ENCODE measurements around the gene NDUFV1. TPM values are rescaled to one million over a fixed set of nuclear protein-coding genes. Genes with fewer than 3 reads are reported as not detected.
A peak's percentile ranks its signal among the peaks of the same experiment; 100 is the strongest.

NDUFV1 gene
- total and polyA plus RNA-seq, 9 of the 15 experiments (the other 6 are each of a cell fraction or from before 2014, with no cell fraction given): 10.8 to 423 (median 209) TPM

DNA sequence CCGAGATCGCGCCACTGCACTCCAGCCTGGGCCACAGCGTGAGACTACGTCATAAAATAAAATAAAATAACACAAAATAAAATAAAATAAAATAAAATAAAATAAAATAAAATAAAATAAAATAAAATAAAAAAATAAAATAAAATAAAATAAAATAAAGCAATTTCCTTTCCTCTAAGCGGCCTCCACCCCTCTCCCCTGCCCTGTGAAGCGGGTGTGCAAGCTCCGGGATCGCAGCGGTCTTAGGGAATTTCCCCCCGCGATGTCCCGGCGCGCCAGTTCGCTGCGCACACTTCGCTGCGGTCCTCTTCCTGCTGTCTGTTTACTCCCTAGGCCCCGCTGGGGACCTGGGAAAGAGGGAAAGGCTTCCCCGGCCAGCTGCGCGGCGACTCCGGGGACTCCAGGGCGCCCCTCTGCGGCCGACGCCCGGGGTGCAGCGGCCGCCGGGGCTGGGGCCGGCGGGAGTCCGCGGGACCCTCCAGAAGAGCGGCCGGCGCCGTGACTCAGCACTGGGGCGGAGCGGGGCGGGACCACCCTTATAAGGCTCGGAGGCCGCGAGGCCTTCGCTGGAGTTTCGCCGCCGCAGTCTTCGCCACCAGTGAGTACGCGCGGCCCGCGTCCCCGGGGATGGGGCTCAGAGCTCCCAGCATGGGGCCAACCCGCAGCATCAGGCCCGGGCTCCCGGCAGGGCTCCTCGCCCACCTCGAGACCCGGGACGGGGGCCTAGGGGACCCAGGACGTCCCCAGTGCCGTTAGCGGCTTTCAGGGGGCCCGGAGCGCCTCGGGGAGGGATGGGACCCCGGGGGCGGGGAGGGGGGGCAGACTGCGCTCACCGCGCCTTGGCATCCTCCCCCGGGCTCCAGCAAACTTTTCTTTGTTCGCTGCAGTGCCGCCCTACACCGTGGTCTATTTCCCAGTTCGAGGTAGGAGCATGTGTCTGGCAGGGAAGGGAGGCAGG lies 23.2 kb upstream of the NDUFV1 start, which contains the start of gene GSTP1 (continued):
- TF ChIP-seq, protein P1, sequence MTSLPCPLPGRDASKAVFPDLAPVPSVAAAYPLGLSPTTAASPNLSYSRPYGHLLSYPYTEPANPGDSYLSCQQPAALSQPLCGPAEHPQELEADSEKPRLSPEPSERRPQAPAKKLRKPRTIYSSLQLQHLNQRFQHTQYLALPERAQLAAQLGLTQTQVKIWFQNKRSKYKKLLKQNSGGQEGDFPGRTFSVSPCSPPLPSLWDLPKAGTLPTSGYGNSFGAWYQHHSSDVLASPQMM (CRISPR knock-in tag; IDR thresholded peaks at IDR 0.05): no peak
- TF ChIP-seq CAMTA2 (CRISPR knock-in tag; conservative IDR thresholded peaks at IDR 0.05) (no peak), RBM22 (IDR thresholded peaks at IDR 0.05; ENCODE audit: low read depth, low read length, poor library complexity, severe bottlenecking) (peak; percentile 49), ZNF780A (CRISPR knock-in tag; IDR thresholded peaks at IDR 0.05) (no peak), CREBBP (IDR thresholded peaks at IDR 0.05; ENCODE audit: low read depth, low read length) (no peak), STAT5A (IDR thresholded peaks at IDR 0.05; ENCODE audit: borderline replicate concordance, low read length) (no peak), RBM39 (optimal IDR thresholded peaks at IDR 0.05; ENCODE audit: low read depth, low read length) (no peak), SETDB1 (IDR thresholded peaks at IDR 0.05; ENCODE audit: low read length) (no peak), TAF1 (IDR thresholded peaks at IDR 0.05; ENCODE audit: control insufficient read depth, extremely low read depth, insufficient read depth, low read length, severe bottlenecking) (peak; percentile 86), MIER1 (IDR thresholded peaks at IDR 0.05; ENCODE audit: low read depth) (no peak), SREBF2 (CRISPR knock-in tag; IDR thresholded peaks at IDR 0.05) (no peak)
- TF ChIP-seq, protein P2, sequence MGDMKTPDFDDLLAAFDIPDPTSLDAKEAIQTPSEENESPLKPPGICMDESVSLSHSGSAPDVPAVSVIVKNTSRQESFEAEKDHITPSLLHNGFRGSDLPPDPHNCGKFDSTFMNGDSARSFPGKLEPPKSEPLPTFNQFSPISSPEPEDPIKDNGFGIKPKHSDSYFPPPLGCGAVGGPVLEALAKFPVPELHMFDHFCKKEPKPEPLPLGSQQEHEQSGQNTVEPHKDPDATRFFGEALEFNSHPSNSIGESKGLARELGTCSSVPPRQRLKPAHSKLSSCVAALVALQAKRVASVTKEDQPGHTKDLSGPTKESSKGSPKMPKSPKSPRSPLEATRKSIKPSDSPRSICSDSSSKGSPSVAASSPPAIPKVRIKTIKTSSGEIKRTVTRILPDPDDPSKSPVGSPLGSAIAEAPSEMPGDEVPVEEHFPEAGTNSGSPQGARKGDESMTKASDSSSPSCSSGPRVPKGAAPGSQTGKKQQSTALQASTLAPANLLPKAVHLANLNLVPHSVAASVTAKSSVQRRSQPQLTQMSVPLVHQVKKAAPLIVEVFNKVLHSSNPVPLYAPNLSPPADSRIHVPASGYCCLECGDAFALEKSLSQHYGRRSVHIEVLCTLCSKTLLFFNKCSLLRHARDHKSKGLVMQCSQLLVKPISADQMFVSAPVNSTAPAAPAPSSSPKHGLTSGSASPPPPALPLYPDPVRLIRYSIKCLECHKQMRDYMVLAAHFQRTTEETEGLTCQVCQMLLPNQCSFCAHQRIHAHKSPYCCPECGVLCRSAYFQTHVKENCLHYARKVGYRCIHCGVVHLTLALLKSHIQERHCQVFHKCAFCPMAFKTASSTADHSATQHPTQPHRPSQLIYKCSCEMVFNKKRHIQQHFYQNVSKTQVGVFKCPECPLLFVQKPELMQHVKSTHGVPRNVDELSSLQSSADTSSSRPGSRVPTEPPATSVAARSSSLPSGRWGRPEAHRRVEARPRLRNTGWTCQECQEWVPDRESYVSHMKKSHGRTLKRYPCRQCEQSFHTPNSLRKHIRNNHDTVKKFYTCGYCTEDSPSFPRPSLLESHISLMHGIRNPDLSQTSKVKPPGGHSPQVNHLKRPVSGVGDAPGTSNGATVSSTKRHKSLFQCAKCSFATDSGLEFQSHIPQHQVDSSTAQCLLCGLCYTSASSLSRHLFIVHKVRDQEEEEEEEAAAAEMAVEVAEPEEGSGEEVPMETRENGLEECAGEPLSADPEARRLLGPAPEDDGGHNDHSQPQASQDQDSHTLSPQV (IDR thresholded peaks at IDR 0.05): peak; percentile 18
- TF ChIP-seq, protein P3, sequence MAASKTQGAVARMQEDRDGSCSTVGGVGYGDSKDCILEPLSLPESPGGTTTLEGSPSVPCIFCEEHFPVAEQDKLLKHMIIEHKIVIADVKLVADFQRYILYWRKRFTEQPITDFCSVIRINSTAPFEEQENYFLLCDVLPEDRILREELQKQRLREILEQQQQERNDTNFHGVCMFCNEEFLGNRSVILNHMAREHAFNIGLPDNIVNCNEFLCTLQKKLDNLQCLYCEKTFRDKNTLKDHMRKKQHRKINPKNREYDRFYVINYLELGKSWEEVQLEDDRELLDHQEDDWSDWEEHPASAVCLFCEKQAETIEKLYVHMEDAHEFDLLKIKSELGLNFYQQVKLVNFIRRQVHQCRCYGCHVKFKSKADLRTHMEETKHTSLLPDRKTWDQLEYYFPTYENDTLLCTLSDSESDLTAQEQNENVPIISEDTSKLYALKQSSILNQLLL (CRISPR knock-in tag; IDR thresholded peaks at IDR 0.05; ENCODE audit: borderline replicate concordance): no peak
- TF ChIP-seq, protein P4, sequence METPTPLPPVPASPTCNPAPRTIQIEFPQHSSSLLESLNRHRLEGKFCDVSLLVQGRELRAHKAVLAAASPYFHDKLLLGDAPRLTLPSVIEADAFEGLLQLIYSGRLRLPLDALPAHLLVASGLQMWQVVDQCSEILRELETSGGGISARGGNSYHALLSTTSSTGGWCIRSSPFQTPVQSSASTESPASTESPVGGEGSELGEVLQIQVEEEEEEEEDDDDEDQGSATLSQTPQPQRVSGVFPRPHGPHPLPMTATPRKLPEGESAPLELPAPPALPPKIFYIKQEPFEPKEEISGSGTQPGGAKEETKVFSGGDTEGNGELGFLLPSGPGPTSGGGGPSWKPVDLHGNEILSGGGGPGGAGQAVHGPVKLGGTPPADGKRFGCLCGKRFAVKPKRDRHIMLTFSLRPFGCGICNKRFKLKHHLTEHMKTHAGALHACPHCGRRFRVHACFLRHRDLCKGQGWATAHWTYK (CRISPR knock-in tag; IDR thresholded peaks at IDR 0.05): 0 out of 2 replicates have a peak, but pooled peaks have one; percentile 49
- TF ChIP-seq, protein P5, sequence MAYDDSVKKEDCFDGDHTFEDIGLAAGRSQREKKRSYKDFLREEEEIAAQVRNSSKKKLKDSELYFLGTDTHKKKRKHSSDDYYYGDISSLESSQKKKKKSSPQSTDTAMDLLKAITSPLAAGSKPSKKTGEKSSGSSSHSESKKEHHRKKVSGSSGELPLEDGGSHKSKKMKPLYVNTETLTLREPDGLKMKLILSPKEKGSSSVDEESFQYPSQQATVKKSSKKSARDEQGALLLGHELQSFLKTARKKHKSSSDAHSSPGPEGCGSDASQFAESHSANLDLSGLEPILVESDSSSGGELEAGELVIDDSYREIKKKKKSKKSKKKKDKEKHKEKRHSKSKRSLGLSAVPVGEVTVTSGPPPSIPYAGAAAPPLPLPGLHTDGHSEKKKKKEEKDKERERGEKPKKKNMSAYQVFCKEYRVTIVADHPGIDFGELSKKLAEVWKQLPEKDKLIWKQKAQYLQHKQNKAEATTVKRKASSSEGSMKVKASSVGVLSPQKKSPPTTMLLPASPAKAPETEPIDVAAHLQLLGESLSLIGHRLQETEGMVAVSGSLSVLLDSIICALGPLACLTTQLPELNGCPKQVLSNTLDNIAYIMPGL (CRISPR knock-in tag; IDR thresholded peaks at IDR 0.05): peak; percentile 25; the same call in 1 of the 2 replicates
